ENCODE measurements around the gene DBN1.

- TF ChIP-seq CTCF (conservative IDR thresholded peaks at IDR 0.05; ENCODE audit: low read depth, low read length) (no peak), EZH2 (IDR thresholded peaks at IDR 0.05; ENCODE audit: borderline replicate concordance, low read depth, low read length, poor library complexity, severe bottlenecking) (no peak)
Observed at GRCh38 chr5:177432143-177432838, 41.1 kb downstream of the DBN1 start.

Data from A673 (cell line).